Dedifferentiated amniotic fluid mesenchymal stem cell (primary cell): ENCODE measurements around the gene NDUFB4.
"Not testable (repeated sequence)": the region's sequence is repeated elsewhere in the genome, so short reads cannot be mapped to it uniquely, and the experiment has no call there.

Source experiments
- DNase-seq: peaks from one replicate; pipeline ENCODE4 v3.0.0-alpha.2; 2016; ENCODE audit errors: extremely low spot score

The NDUFB4 gene

DNA sequence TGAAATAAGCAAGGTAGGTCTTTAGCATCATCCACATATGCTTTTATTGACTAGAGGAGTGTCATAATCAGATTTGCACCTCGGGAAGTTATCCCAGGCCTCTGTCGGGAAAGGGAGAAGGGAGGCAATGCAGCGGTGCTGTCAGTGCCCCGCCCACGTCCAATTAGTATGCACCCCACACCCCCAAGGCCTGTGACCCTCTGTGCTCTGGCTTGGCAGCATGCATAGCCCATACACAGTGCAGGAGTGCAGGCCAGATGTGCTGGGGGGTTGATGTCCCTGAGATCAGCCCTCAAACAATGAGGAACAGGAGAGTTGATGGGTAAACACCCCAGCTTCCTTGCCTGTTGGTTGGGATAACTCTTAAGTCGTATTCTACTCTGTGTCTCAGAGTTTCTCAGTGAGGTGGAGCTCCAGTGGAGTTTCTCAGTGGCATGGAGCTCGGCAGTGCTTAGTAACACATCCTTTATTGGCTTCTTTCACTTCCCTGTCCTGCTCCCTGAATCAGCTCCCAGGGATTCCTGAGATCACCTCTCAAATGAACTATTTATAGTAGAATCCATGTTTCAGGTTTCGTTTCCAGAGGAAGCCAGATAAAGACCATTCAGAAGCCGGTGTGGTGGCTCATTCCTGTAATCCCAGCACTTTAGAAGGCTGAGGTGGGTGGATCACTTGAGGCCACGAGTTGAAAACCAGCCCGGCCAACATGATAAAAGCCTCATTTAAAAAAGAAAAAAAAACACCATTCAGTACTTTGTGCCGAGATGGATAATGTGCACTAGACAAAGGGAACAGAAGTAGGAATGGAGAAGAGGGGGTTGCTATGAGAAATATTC lies 26.7 kb upstream of the NDUFB4 start:
- DNase-seq: no peak

DNA sequence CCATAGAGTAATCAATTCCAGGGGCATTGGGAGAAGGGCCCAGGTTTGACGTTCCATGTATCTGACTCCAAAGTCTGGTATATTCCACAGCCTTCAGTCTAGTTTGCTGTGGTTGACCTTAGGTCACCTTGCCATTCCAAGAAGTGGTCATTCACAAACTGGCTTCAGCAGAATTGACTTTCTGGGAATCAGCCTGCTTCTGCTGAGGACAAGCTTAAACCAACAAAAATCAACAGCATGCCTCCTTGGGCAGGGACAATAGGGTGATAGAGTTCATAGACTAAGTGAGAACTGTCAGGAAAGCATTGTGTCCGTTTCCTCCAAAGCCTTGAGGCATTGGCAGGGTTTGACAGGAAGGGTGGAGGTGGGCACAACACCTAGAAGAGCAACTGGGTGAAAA lies 24.1 kb upstream of the NDUFB4 start:
- no peak for DNase-seq

DNA sequence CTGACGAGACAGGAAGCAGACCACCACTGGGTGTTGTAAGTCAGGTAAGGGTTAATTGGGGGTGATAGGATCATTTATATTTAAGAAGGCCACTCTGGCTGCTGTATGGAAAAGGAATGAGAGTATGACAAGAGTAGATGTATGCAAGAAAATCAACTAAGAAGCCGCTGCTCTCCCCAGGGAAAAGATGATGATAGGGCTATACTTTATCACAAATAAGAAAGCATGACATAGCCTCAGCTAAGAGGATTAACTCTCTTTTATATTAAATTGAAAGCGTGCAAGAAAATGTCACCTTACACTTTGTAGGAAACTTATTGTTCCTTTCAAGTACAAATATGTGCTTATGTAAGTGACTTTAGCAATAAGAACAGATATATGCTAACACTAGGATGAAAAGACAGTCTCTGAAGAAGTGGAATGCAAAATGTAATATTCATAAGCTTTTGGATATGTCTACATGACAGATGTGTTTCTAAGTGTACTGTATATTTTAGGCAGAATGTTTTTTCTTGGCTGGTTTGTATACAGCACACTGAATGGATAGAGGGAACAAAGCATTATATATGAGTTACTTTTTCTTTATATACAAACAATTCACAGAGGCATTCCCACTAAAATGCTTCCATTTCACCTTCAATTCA lies 8.7 kb upstream of the NDUFB4 start:
- no peak for DNase-seq

DNA sequence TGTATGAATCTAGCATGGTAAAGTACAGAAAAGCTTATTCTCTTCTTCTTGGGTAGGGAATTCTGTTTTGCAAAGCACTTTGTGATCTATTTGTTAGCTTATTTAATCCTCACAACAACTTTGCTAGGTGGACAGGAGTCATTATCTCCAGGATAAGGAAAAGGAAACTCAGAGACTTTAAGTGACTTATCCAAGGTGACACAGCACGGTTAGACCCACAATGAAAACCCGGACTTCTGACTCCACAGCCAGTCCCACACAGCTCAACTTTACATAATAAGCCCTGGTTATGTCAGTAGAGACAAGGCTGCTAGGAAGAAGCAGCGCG lies 384 bp upstream of the NDUFB4 start:
- no peak for DNase-seq

DNA sequence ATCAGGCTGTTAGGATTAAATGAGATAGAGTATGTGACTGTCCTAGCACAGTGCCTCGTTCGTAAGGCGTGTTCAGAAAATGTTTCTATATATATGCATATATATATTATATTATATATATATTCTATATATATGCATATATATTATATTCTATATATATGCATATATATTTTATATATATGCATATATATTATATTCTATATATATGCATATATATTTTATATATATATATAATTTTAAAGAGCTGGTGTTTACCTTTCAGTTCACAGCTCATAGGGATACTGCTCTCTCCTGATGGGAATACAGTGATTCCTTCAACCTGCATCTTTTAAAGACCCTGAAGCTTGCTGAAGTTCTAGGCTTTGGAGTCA lies 702 bp downstream of the NDUFB4 start:
- DNase-seq: no peak

DNA sequence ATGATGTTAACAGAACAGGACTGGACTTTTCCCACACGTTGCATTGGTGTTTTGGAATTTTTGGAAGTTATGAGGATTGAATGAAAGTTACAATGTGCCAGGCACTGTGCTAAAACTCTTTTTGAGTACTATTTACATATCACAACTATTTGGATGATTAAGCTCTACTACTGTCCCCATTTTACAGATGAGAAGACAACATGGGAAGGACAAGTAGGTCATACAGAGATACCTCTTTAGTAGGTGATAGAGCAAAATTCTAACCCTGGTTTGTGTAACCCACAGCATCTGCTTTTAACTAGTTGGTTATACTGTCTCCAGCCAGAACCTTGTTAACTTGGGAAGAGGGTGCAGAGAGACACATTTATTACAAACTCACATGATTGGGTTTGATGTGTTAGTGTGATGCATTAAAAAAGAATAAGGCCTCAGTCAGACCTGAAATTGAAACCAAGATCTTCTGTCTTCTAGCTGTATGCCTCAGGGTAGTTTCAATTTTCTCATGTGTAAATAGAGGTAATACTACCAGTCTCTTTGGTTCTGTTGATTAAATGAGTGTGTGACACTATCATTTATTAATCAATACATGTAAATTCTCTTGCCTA lies 1.4 kb downstream of the NDUFB4 start:
- DNase-seq: no peak

DNA sequence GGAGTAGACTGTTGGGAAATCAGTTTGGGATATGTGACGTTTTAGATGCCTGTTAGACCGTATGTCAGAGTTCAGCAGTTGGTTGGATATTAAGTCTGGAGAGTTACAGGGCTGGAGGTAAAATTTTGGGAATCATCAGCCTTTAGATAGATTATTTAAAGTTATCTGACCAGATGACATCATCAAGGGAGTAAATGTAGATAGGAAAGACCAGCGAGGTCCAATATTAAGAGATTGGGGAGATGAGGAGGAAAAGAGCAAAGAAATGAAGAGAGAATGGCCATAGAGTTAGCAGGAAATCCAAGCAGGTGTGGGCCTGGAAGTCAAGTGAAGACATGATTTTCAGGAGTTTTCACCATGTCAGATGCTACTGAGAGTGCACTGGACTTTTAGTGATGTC lies 3.1 kb downstream of the NDUFB4 start:
- no peak for DNase-seq

DNA sequence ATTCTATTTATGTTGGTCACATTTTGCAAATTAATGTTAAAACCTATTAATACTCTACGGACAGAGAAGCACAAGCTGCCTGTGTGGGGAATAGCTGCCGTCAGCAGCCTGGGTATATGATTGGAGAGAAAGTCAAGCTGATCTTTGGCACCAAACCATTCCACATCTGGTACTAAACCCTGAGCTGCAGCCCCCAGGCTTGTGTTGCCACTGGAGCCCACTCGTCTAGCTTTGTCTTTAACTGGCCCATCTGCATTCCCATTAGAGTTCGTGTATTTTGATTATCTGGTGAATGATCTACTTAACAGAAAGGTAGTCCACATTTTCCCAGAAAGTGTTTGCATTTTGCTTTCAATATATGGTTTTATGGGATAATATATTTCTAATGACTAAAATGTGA lies 5.4 kb downstream of the NDUFB4 start:
- no peak for DNase-seq

DNA sequence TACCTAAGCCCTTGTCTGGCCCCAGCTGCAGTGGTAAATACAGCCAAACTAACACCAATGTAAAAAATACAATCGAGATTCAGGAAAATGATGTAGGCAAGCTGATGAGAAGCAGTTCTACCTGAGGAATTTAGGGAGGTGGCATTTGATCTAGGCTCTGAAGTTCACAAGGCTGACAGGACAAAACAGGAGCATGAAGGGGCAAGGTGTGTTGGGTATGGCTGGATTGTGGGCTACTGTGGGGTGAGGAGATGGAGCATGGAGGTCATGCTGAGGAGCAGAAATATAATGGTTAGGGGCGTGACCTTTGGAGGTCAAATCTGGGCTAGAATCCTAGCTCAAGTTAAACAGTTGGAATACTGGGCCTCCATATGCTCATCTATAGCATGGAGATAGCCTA lies 6.5 kb downstream of the NDUFB4 start:
- DNase-seq: no peak

DNA sequence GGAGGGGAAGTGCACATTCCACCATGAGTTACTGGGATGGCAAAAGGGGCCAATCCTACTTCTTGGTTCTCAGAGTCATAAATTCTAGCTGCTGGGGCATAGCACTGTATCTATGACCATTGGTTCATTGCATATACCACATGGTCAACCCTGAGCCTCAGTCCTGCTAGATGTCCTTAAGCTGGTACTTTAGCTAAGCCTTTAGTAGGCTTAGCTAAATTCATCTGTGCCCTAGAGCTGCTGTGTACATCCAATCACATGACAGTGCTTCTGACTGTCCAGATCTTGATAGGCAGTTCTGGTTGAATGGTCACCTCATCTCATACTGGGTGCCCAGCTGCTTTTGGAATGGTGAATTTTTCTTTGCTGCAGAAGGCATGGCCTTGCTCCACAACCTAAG lies 8.2 kb downstream of the NDUFB4 start:
- DNase-seq: no peak

DNA sequence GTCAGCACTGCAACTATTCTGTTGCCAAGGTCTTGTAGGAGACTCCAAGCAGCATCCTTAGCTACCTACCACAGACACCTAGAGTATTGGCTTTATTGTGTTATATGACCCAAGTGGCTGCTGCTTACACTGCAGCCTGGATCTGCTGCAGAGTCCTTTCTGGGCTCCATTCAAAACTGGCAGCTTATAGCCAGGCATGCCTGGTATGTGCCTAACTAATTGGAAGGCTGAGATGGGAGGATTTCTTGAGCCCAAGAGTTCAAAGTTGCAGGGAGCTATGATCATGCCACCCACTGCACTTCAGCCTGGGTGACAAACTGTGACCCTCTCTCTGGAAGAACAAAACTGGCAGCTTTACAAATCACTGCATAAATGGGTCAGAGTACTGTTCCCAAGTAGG lies 8.6 kb downstream of the NDUFB4 start:
- DNase-seq: no peak

DNA sequence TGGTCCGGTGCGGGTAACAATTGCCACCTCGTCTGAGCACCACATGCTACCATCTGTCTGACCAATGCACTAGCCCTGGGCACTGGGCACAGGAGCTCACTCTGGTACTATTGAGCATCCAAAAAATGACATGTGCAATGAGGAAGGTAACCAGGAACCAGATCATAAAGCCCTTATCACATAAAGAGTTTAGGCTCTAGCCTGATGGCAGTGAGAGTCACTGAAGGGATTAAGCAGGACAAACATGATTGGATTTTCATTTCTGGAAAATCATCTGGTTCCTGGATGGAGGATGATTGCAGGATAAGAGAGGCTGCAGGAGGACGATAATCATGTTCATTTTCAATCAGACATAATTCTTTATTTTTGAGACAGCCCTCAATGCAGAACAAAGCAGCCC lies 12.4 kb downstream of the NDUFB4 start:
- no peak for DNase-seq

DNA sequence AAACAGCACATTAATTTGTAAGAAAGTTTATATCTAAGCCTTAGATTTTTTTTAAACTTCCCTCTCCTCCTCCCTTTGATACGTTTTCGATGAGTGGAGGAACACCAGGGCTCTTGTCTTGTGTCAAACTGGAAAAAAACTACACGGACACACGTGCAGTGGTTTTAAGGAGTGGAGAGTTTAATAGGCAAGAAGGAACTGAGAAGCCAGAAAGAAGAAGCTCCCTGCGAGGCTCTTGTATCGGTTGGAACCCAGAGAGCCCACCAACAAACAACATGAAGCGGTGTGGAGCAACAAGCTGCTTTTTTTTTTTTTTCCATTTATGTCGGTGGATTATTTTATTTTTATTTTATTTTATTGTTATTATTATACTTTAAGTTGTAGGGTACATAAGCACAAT lies 18.6 kb downstream of the NDUFB4 start:
- DNase-seq: no peak

DNA sequence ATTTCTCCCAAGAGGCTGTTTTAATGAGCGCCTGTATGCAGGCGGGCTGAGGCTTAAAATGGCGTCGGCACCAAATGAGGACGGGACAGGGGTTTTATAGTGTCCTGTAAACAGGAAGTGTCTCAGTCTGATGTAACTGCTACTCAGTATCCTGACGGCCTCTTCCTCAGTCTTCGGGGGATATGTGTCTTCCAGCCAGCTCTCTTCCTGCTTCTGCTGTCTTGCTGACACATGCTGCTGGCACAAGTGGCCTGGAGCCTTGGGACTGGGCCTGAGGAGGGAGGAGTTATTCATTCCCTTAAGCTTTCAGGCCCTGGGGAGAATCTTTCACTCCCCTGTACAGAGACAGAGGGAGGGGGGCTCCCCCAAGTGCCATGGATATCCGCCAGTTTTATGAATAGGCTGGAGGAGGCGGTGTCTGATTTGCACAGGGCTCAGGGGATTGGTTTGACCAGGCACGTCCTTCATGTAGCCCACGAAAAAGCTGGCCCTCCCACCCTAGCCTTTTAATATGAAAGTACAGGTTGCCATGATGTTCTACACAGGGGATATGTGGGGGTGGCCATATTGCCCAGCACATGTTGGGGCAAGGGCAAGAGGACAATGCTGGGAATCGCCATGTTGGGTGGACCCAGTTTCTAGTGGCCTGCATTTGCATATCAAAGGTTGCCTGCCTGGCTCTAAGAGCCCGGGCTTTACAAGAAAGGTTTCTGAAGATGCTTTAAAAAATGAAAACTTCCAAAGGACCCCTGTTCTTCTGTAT lies 19.9 kb downstream of the NDUFB4 start:
- no peak for DNase-seq

DNA sequence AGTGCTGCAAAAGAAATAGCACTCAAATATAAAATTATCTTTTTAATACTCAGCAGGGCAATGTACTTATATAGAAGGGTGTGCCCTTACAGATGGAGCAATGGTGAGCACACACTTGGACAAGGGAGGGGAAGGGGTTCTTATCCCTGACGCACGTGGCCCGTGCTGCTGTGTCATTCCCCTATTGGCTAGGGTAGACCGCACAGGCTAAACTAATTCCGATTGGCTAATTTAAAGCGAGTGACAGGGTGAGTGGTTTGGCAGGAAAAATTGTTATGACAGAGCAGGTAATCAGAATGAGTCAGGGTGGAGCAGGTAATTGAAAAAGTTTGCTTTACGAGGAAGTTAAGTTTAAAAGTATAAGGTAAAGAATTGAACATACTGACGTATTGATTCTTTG lies 20.6 kb downstream of the NDUFB4 start:
- not testable (repeated sequence) for DNase-seq

DNA sequence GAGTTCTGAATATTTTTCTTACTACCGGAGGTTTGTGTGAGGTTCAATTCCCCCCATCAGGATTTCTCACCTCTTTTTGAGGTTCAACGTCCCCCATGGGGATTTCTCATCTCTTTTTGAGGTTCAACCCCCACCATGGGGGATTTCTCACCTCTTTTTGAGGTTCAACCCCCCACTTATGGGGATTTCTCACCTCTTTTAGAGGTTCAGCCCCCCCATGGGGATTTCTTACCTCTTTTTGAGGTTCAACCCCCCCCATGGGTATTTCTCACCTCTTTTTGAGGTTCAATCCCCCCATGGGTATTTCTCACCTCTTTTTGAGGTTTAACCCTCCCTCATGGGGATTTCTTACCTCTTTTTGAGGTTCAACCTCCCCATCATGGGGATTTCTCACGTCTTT lies 26.3 kb downstream of the NDUFB4 start:
- DNase-seq: no peak

DNA sequence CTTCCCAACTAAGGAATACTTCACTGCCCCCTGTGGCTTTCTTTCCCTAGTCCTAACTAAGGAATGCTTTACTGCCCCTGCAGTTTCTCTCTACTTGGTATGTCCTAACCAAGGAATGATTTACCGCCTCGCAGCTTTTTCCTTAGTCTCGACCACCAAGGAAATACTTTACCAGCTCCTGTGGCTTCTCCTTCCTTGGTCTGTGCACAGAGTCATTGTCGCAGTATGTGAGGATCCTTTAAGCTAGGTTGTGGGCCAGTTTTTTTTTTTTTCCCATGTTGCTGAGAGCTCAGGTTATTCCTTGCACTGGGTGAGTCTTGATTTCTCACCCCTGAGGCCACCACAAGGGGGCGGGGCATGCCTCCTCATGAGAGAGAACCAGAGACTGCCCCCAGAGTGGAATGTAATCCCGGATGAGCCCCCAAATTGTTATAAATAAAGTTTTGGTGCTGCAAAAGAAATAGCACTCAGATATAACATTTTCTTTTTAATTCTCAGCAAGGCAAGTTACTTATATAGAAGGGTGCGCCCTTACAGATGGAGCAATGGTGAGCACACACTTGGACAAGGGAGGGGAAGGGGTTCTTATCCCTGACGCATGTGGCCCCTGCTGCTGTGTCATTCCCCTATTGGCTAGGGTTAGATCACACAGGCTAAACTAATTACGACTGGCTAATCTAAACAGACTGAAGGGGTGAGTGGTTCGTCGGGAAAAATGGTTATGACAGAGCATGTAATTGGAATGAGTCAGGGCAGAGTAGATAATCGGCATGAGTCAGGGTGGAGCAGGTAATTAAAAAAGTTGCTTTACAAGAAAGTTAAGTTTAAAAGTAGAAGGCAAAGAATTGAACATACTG lies 27.0 kb downstream of the NDUFB4 start:
- DNase-seq: peak; percentile 24

DNA sequence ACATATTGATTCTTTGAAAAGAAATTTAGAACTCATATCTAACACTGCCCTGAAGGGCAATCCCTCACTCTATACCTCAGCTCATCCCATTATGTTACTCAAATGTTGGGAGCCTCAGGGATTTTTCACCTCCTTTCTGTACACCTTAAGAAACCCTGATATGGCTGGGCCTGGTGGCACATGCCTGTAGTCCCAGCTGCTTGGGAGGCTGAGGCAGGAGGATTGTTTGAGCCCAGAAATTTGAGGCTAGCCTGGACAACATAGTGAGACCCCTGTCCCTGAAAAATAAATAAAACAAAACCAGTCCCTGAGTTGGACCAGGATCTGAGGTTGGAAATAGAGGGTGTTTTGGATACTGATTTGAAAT lies 27.6 kb downstream of the NDUFB4 start:
- no peak for DNase-seq

DNA sequence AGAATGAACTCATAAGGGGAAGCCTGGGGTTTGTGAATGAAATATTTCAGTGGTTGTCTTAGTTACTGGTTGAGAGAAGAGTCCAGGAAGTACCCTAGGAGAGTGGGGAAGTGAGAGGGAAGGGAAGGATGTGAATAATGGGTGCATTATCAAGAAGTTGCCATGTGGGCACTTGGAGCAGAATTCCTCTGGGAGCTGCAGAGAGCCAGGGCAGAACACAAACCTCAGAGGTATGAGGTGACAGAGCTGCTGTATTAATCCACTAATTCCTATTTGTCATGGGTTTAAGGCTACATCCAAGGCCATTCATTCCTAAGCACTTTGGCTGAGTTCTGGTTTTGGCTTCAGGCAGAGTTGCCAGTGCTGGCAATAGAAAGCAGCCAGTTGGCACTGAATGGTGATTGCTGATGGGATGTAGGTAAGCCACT lies 29.0 kb downstream of the NDUFB4 start:
- DNase-seq: no peak

DNA sequence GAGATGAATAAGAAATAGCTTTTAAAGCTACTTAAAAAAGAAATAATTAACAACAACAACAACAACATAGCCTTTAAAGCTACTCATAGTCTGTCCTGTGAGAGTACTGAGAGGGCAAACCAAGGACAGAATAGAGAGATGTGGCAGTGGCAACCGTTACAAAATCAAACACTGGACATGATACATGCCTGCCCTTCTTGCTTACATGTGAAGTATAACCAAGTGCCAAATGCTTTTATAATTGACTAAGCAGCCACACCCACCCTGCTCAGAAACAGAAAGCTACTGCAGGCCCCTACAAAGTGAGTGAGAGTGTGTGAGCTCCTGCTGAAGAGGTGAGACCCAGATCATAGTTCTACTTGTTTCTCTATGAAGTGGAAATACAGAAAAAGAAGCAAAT lies 38.4 kb downstream of the NDUFB4 start:
- DNase-seq: no peak

DNA sequence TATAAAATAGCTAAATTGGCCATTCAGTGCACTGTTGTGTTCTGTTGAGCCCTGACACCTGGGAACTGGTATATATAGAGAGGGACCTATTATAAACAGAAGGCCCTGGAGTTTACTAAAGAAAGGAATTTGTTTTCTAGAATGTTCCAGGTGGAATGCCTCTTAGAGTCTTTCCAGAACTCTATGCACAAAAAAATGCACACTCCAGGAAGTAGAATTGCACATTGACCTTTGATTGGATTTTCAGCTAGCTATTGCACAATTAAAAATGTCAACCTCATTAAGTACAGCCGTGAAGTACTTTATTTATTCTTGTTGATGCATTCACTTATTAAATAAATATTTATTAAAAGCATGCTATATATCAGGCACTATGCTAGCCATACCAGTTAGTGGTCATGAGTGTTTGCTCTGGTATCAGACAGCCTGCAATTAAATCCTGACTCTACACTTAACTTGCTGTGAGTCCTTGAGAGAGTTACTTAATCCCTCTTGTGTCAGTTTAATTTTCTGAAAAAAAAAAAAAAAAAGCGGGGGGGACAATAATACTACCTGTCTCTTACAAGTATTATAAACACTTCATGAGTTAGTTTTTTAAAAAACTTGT lies 40.8 kb downstream of the NDUFB4 start:
- DNase-seq: no peak
